ENCODE data around the gene APBB2.
"Not testable (repeated sequence)": the region's sequence is repeated elsewhere in the genome, so short reads cannot be mapped to it uniquely, and the experiment has no call there.

Gene APBB2

GRCh38 chr4:40993296-40993693 is 221.0 kb downstream of the APBB2 start:
- H3K4me3 ChIP-seq (ENCODE audit: low read length); H3K9me3 ChIP-seq (ENCODE audit: control insufficient read depth, low read depth, low read length); H3K36me3 ChIP-seq (ENCODE audit: control insufficient read depth, low read depth, low read length); H3K4me1 ChIP-seq (ENCODE audit: control insufficient read depth, low read depth, low read length); H3K27me3 ChIP-seq (ENCODE audit: control insufficient read depth, insufficient read depth, low read length); H3K27ac ChIP-seq (ENCODE audit: low read length); H3K9ac ChIP-seq (ENCODE audit: low read length): not testable (repeated sequence)

- Histone ChIP-seq H3K4me1 (ENCODE audit: control insufficient read depth, low read depth, low read length) (no peaks in the 10 kb centered on the region), H3K4me3 (ENCODE audit: low read length) (no peak overlapping the region), H3K27ac (ENCODE audit: low read length) (no peak overlapping the region), H3K9me3 (ENCODE audit: control insufficient read depth, low read depth, low read length) (no peaks in the 10 kb centered on the region), H3K9ac (ENCODE audit: low read length) (no peak overlapping the region), H3K27me3 (ENCODE audit: control insufficient read depth, insufficient read depth, low read length) (no peaks in the 10 kb centered on the region), H3K36me3 (ENCODE audit: control insufficient read depth, low read depth, low read length) (no peaks in the 10 kb centered on the region)
Measured at GRCh38 chr4:40992472-40993295, 221.7 kb downstream of the APBB2 start.

GRCh38 chr4:40991908-40992307 is 222.4 kb downstream of the APBB2 start:
- Histone ChIP-seq H3K4me3 (ENCODE audit: low read length) (no peak overlapping the region), H3K9me3 (ENCODE audit: control insufficient read depth, low read depth, low read length) (no peaks in the 10 kb centered on the region), H3K27ac (ENCODE audit: low read length) (no peak overlapping the region), H3K9ac (ENCODE audit: low read length) (no peak overlapping the region), H3K36me3 (ENCODE audit: control insufficient read depth, low read depth, low read length) (no peaks in the 10 kb centered on the region), H3K4me1 (ENCODE audit: control insufficient read depth, low read depth, low read length) (no peaks in the 10 kb centered on the region), H3K27me3 (ENCODE audit: control insufficient read depth, insufficient read depth, low read length) (no peaks in the 10 kb centered on the region)

- H3K4me1 ChIP-seq (ENCODE audit: control insufficient read depth, low read depth, low read length): no peaks in the 10 kb centered on the region
- H3K36me3 ChIP-seq (ENCODE audit: control insufficient read depth, low read depth, low read length): no peaks in the 10 kb centered on the region
- H3K27me3 ChIP-seq (ENCODE audit: control insufficient read depth, insufficient read depth, low read length): no peaks in the 10 kb centered on the region
- H3K4me3 ChIP-seq (ENCODE audit: low read length): no peak overlapping the region
- H3K9me3 ChIP-seq (ENCODE audit: control insufficient read depth, low read depth, low read length): no peaks in the 10 kb centered on the region
- no peak overlapping the region for H3K27ac ChIP-seq (ENCODE audit: low read length)
- no peak overlapping the region for H3K9ac ChIP-seq (ENCODE audit: low read length)
Measured at GRCh38 chr4:40990899-40991265, 223.5 kb downstream of the APBB2 start.

- no peaks in the 10 kb centered on the region for H3K27me3 ChIP-seq (ENCODE audit: control insufficient read depth, insufficient read depth, low read length)
- no peaks in the 10 kb centered on the region for H3K4me1 ChIP-seq (ENCODE audit: control insufficient read depth, low read depth, low read length)
- H3K9ac ChIP-seq (ENCODE audit: low read length): no peak overlapping the region
- H3K4me3 ChIP-seq (ENCODE audit: low read length): no peak overlapping the region
- no peaks in the 10 kb centered on the region for H3K36me3 ChIP-seq (ENCODE audit: control insufficient read depth, low read depth, low read length)
- no peak overlapping the region for H3K27ac ChIP-seq (ENCODE audit: low read length)
- no peaks in the 10 kb centered on the region for H3K9me3 ChIP-seq (ENCODE audit: control insufficient read depth, low read depth, low read length)
Measured at GRCh38 chr4:40990236-40990898, 224.0 kb downstream of the APBB2 start.

GRCh38 chr4:40987151-40987550 is 227.2 kb downstream of the APBB2 start:
- H3K27ac ChIP-seq (ENCODE audit: low read length): no peak overlapping the region
- no peak overlapping the region for H3K9ac ChIP-seq (ENCODE audit: low read length)
- H3K4me3 ChIP-seq (ENCODE audit: low read length): no peak overlapping the region
- no peaks in the 10 kb centered on the region for H3K27me3 ChIP-seq (ENCODE audit: control insufficient read depth, insufficient read depth, low read length)
- H3K4me1 ChIP-seq (ENCODE audit: control insufficient read depth, low read depth, low read length): no peaks in the 10 kb centered on the region
- H3K36me3 ChIP-seq (ENCODE audit: control insufficient read depth, low read depth, low read length): no peaks in the 10 kb centered on the region
- H3K9me3 ChIP-seq (ENCODE audit: control insufficient read depth, low read depth, low read length): no peaks in the 10 kb centered on the region

GRCh38 chr4:40986375-40986774 is 228.0 kb downstream of the APBB2 start:
- H3K4me3 ChIP-seq (ENCODE audit: low read length): no peak overlapping the region
- H3K36me3 ChIP-seq (ENCODE audit: control insufficient read depth, low read depth, low read length): no peaks in the 10 kb centered on the region
- no peaks in the 10 kb centered on the region for H3K9me3 ChIP-seq (ENCODE audit: control insufficient read depth, low read depth, low read length)
- H3K4me1 ChIP-seq (ENCODE audit: control insufficient read depth, low read depth, low read length): no peaks in the 10 kb centered on the region
- H3K27ac ChIP-seq (ENCODE audit: low read length): no peak overlapping the region
- no peak overlapping the region for H3K9ac ChIP-seq (ENCODE audit: low read length)
- H3K27me3 ChIP-seq (ENCODE audit: control insufficient read depth, insufficient read depth, low read length): no peaks in the 10 kb centered on the region

- Histone ChIP-seq H3K9me3 (ENCODE audit: control insufficient read depth, low read depth, low read length) (no peaks in the 10 kb centered on the region), H3K4me3 (ENCODE audit: low read length) (no peak overlapping the region), H3K27ac (ENCODE audit: low read length) (no peak overlapping the region), H3K9ac (ENCODE audit: low read length) (no peak overlapping the region), H3K36me3 (ENCODE audit: control insufficient read depth, low read depth, low read length) (no peaks in the 10 kb centered on the region), H3K27me3 (ENCODE audit: control insufficient read depth, insufficient read depth, low read length) (no peaks in the 10 kb centered on the region), H3K4me1 (ENCODE audit: control insufficient read depth, low read depth, low read length) (no peaks in the 10 kb centered on the region)
Measured at GRCh38 chr4:40984051-40984450, 230.3 kb downstream of the APBB2 start.

- Histone ChIP-seq H3K4me1 (ENCODE audit: control insufficient read depth, low read depth, low read length) (no peaks in the 10 kb centered on the region), H3K27me3 (ENCODE audit: control insufficient read depth, insufficient read depth, low read length) (no peaks in the 10 kb centered on the region), H3K27ac (ENCODE audit: low read length) (no peak overlapping the region), H3K36me3 (ENCODE audit: control insufficient read depth, low read depth, low read length) (no peaks in the 10 kb centered on the region), H3K9me3 (ENCODE audit: control insufficient read depth, low read depth, low read length) (no peaks in the 10 kb centered on the region), H3K9ac (ENCODE audit: low read length) (no peak overlapping the region), H3K4me3 (ENCODE audit: low read length) (no peak overlapping the region)
Measured at GRCh38 chr4:40980318-40980883, 233.9 kb downstream of the APBB2 start.

- H3K4me1 ChIP-seq (ENCODE audit: control insufficient read depth, low read depth, low read length): no peaks in the 10 kb centered on the region
- H3K27ac ChIP-seq (ENCODE audit: low read length): no peak overlapping the region
- H3K27me3 ChIP-seq (ENCODE audit: control insufficient read depth, insufficient read depth, low read length): no peaks in the 10 kb centered on the region
Measured at GRCh38 chr4:40978548-40978947, 235.8 kb downstream of the APBB2 start.

GRCh38 chr4:40976343-40976742 is 238.0 kb downstream of the APBB2 start:
- no peaks in the 10 kb centered on the region for H3K27me3 ChIP-seq (ENCODE audit: control insufficient read depth, insufficient read depth, low read length)
- H3K4me1 ChIP-seq (ENCODE audit: control insufficient read depth, low read depth, low read length): no peaks in the 10 kb centered on the region
- H3K27ac ChIP-seq (ENCODE audit: low read length): no peak overlapping the region
- H3K9ac ChIP-seq (ENCODE audit: low read length): no peak overlapping the region
- H3K36me3 ChIP-seq (ENCODE audit: control insufficient read depth, low read depth, low read length): no peaks in the 10 kb centered on the region
- H3K9me3 ChIP-seq (ENCODE audit: control insufficient read depth, low read depth, low read length): no peaks in the 10 kb centered on the region
- no peak overlapping the region for H3K4me3 ChIP-seq (ENCODE audit: low read length)

More at GRCh38 chr4:40978548-40978947, 235.8 kb downstream of the APBB2 start:
- Histone ChIP-seq H3K9me3 (ENCODE audit: control insufficient read depth, low read depth, low read length) (no peaks in the 10 kb centered on the region), H3K36me3 (ENCODE audit: control insufficient read depth, low read depth, low read length) (no peaks in the 10 kb centered on the region), H3K9ac (ENCODE audit: low read length) (no peak overlapping the region), H3K4me3 (ENCODE audit: low read length) (no peak overlapping the region)

Data from iPS-18a (cell line).